ENCODE measurements around the gene ADM.
A peak's percentile ranks its signal among the peaks of the same experiment; 100 is the strongest.

Gene ADM

GRCh38 chr11:10329935-10330334, 25.1 kb downstream of the ADM start:
- peak; percentile 95 for DNase-seq

GRCh38 chr11:10331548-10332289, 26.8 kb downstream of the ADM start:
- no peak for DNase-seq

- no peak for DNase-seq
These were observed 28.6 kb downstream of the ADM start for GRCh38 chr11:10333490-10333889.

- no peak for DNase-seq
These were observed 33.4 kb downstream of the ADM start for GRCh38 chr11:10338287-10338686.

GRCh38 chr11:10348650-10349280, 43.9 kb downstream of the ADM start:
- peak; percentile 73 for DNase-seq

- DNase-seq = no peak
These were observed 44.4 kb downstream of the ADM start for GRCh38 chr11:10349281-10349665.

- DNase-seq = no peak
These were observed 44.9 kb downstream of the ADM start for GRCh38 chr11:10349806-10350205.

GRCh38 chr11:10350334-10350733, 45.5 kb downstream of the ADM start:
- peak; percentile 91 for DNase-seq

- no peak for DNase-seq
These were observed 46.5 kb downstream of the ADM start for GRCh38 chr11:10351435-10351764.

GRCh38 chr11:10351765-10352641, 47.1 kb downstream of the ADM start:
- DNase-seq = peak; percentile 94

GRCh38 chr11:10352921-10353550, 48.2 kb downstream of the ADM start:
- no peak for DNase-seq

GRCh38 chr11:10354389-10354788, 49.5 kb downstream of the ADM start:
- no peak for DNase-seq

- DNase-seq = peak; percentile 86
These were observed 50.4 kb downstream of the ADM start for GRCh38 chr11:10355257-10355661.

- DNase-seq = no peak
These were observed 51.3 kb downstream of the ADM start for GRCh38 chr11:10356161-10356560.

Measured in HCEC 1CT (cell line).